CD14-positive monocyte (primary cell): ENCODE measurements around the gene TOMM5. TPM values are rescaled to one million over a fixed set of nuclear protein-coding genes. Genes with fewer than 3 reads are reported as not detected.

Source experiments
- DNase-seq, 3 donors: peaks; one replicate each; pipeline ENCODE4 v3.0.0-alpha.2; 2011 to 2022
- H2AFZ ChIP-seq: 2 replicates; pipeline ENCODE4 v1.6.0; 2012; ENCODE audit warnings: mild to moderate bottlenecking, low read depth, low read length, inconsistent platforms; ENCODE audit not compliant: insufficient read depth, poor library complexity, severe bottlenecking
- H3K27ac ChIP-seq, 2 donors: 1 replicate in 1 of 2; 2 replicates in 1 of 2; pipeline ENCODE4 v1.5.1; 2012 to 2013; ENCODE audit warnings: low read length in 2 of 2, control low read depth in 1 of 2, inconsistent platforms in 1 of 2, low read depth in 1 of 2, mild to moderate bottlenecking in 1 of 2
- H3K27me3 ChIP-seq, 2 donors: one replicate each; pipeline versions ENCODE4 v1.6.0 to v1.6.1; 2011 to 2013; ENCODE audit warnings: low read length in 2 of 2; ENCODE audit not compliant: control insufficient read depth in 2 of 2, insufficient read depth in 2 of 2
- H3K36me3 ChIP-seq, 2 donors: replicated peaks in 1 of 2; 1 replicate in 1 of 2; 2 replicates in 1 of 2; pipeline versions ENCODE4 v1.5.1 to v1.6.1; 2012 to 2013; ENCODE audit warnings: low read length in 2 of 2, control low read depth in 1 of 2, inconsistent platforms in 1 of 2, mild to moderate bottlenecking in 1 of 2; ENCODE audit not compliant: insufficient read depth in 2 of 2, control insufficient read depth in 1 of 2
- H3K4me1 ChIP-seq, 2 donors: 1 replicate in 1 of 2; 2 replicates in 1 of 2; pipeline versions ENCODE4 v1.5.1 to v1.6.1; 2012 to 2013; ENCODE audit warnings: low read length in 2 of 2, control low read depth in 1 of 2, inconsistent platforms in 1 of 2, mild to moderate bottlenecking in 1 of 2, moderate library complexity in 1 of 2; ENCODE audit not compliant: insufficient read depth in 2 of 2, control insufficient read depth in 1 of 2
- H3K4me2 ChIP-seq: replicated peaks from 2 replicates; pipeline ENCODE3; 2012; ENCODE audit warnings: low read length, moderate library complexity, mild to moderate bottlenecking; ENCODE audit not compliant: poor library complexity, severe bottlenecking; ENCODE audit errors: extremely low read depth
- H3K4me3 ChIP-seq, 3 experiments: fragments of 200-600 bp in 1 of 3; sonication (generic) in 1 of 3; replicated peaks in 1 of 3; 1 replicate in 2 of 3; 2 replicates in 1 of 3; pipeline ENCODE4 v1.5.1; 2011 to 2013; ENCODE audit warnings: low read length in 3 of 3, mild to moderate bottlenecking in 3 of 3, control low read depth in 2 of 3, low read depth in 2 of 3, inconsistent platforms in 1 of 3, moderate library complexity in 1 of 3
- H3K79me2 ChIP-seq: 2 replicates; pipeline ENCODE4 v1.6.0; 2012; ENCODE audit warnings: mild to moderate bottlenecking, control low read depth, inconsistent platforms, low read length, moderate library complexity; ENCODE audit not compliant: insufficient read depth
- H3K9ac ChIP-seq: 2 replicates; pipeline ENCODE4 v1.6.0; 2017; ENCODE audit warnings: low read length, mild to moderate bottlenecking; ENCODE audit not compliant: insufficient read depth, poor library complexity, severe bottlenecking
- H3K9me3 ChIP-seq, 2 donors: replicated peaks in 1 of 2; 1 replicate in 1 of 2; 2 replicates in 1 of 2; pipeline versions ENCODE4 v1.5.1 to v1.6.1; 2012 to 2013; ENCODE audit warnings: low read length in 2 of 2, control low read depth in 1 of 2; ENCODE audit not compliant: control insufficient read depth in 1 of 2, insufficient read depth in 1 of 2
- H4K20me1 ChIP-seq: 2 replicates; pipeline ENCODE4 v1.6.0; 2012; ENCODE audit warnings: mild to moderate bottlenecking, low read length, control low read depth, moderate library complexity; ENCODE audit not compliant: insufficient read depth
- H3K27ac Mint-ChIP-seq, 7 donors: one replicate each; pipeline ENCODE4 v1.8.0; 2020; ENCODE audit warnings: mild to moderate bottlenecking in 7 of 7, mixed read lengths in 7 of 7, moderate library complexity in 6 of 7, inconsistent platforms in 2 of 7
- H3K27me3 Mint-ChIP-seq, 3 donors: one replicate each; pipeline ENCODE4 v1.8.0; 2021 to 2022; ENCODE audit warnings: low read depth in 3 of 3, mild to moderate bottlenecking in 3 of 3, mixed read lengths in 3 of 3, moderate library complexity in 3 of 3, inconsistent platforms in 1 of 3
- H3K36me3 Mint-ChIP-seq, 2 donors: one replicate each; pipeline ENCODE4 v1.8.0; 2020; ENCODE audit warnings: mixed read lengths in 2 of 2, inconsistent platforms in 1 of 2, mild to moderate bottlenecking in 1 of 2
- H3K4me1 Mint-ChIP-seq: one replicate; pipeline ENCODE4 v1.8.0; 2020; ENCODE audit warnings: mild to moderate bottlenecking, mixed read lengths
- H3K4me3 Mint-ChIP-seq, 2 donors: one replicate each; pipeline ENCODE4 v1.8.0; 2020; ENCODE audit warnings: mild to moderate bottlenecking in 2 of 2, mixed read lengths in 2 of 2, moderate library complexity in 1 of 2
- H3K9me3 Mint-ChIP-seq, 7 donors: one replicate each; pipeline ENCODE4 v1.8.0; 2020 to 2022; ENCODE audit warnings: mixed read lengths in 7 of 7, mild to moderate bottlenecking in 6 of 7, moderate library complexity in 6 of 7, inconsistent platforms in 2 of 7
- CTCF ChIP-seq: fragments of 200-600 bp; IDR thresholded peaks from one replicate; pipeline ENCODE4 v1.8.0; 2022; ENCODE audit warnings: antibody characterized with exemption, mild to moderate bottlenecking
- WGBS: methylation state at CpG from one replicate; pipeline ENCODE4 v1.1.5; 2013; ENCODE audit warnings: missing lambda C conversion rate; ENCODE audit not compliant: insufficient coverage; 5-methylcytosine and 5-hydroxymethylcytosine counted together
- intact Hi-C, 2 donors: fragments of 100-400 bp; cut with micrococcal nuclease; formaldehyde crosslinking; loops; one replicate each; pipeline versions ENCODE4 v1.15.0 to v1.15.1; 2023
- polyA plus RNA-seq, 3 donors: library from polyadenylated mRNA; depleted of rRNA in 1 of 3; unstranded in 2 of 3; stranded (reverse) in 1 of 3; fragments of 300-500 nt in 2 of 3; fragments of >200 nt in 1 of 3; fragmentation: Illumina TruSeq in 2 of 3; gene quantifications; 1 replicate in 2 of 3; 2 replicates in 1 of 3; pipeline ENCODE4 v1.2.3, GENCODE V29; 2012 to 2021

TOMM5 gene
- polyA plus RNA-seq, 3 donors, result 35.0 to 117 (median 112) TPM

DNA sequence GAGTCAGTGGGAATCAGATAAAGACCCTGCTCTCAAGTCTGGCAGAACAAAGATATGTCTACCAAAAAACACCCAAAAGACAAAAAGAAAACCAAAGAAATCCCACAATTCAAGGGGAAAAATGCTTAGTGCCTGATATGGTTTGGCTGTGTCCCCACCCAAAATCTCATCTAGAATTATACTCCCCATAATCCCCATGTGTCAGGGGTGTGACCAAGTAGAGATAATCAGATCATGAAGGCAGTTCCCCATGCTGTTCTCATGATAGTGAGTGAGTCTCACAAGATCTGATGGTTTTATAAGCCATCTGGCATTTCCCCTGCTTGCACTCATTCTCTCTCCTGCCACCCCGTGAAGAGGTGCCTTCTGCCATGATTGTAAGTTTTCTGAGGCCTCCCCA is 29.6 kb downstream of the TOMM5 start:
- no CpG with 5 or more reads among the region's 1 CpG for WGBS
- Mint-ChIP-seq H3K9me3 (peaks cover 5 to 16% (median 14%) of the 10 kb centered on the region in 7 donors), H3K4me1 (no peaks in the 10 kb centered on the region), H3K27me3 (peaks cover 0 to 3% (median 0%) of the 10 kb centered on the region in 3 donors), H3K36me3 (peaks cover 0 to 4% of the 10 kb centered on the region in 2 donors), H3K4me3 (no peak overlapping the region), H3K27ac (no peak overlapping the region)
- H3K27ac ChIP-seq, result no peak overlapping the region
- H4K20me1 ChIP-seq, result no peaks in the 10 kb centered on the region
- peaks cover 9 to 13% of the 10 kb centered on the region in 2 donors for H3K9me3 ChIP-seq
- no peaks in the 10 kb centered on the region for H3K27me3 ChIP-seq
- no peak for DNase-seq
- intact Hi-C loops, result no loop called here
- H3K9ac ChIP-seq, result no peak overlapping the region
- TF ChIP-seq CTCF, result no peak
- no peaks in the 10 kb centered on the region for H3K36me3 ChIP-seq
- H3K79me2 ChIP-seq, result no peaks in the 10 kb centered on the region
- H2AFZ ChIP-seq, result no peak overlapping the region
- H3K4me1 ChIP-seq, result no peaks in the 10 kb centered on the region
- no peak overlapping the region for H3K4me3 ChIP-seq
- H3K4me2 ChIP-seq, result no peak overlapping the region

DNA sequence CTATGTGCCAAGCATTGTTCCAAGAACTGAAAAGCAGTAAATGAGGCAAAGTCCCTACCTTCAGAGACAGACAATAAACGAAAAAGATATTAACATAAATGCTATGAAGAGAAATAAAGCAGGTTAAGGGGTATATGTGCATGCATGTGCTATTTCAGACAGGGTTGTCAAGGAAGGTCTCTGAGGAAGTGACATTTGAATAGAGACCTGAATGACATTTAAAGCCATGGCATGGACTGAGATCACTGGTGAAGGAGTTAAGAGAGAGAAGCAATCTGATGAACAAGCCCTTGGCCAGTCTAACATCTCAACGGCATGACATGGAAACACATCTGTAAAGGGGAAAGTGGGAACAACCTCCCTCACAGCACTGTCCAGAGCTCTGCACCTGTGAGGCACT is 30.7 kb downstream of the TOMM5 start:
- no peak overlapping the region for H3K4me3 Mint-ChIP-seq

More for the DNA sequence above, 30.7 kb downstream of the TOMM5 start:
- Mint-ChIP-seq H3K27ac (no peak overlapping the region), H3K9me3 (peaks cover 5 to 16% (median 14%) of the 10 kb centered on the region in 7 donors), H3K4me1 (no peaks in the 10 kb centered on the region), H3K36me3 (peaks cover 0 to 4% of the 10 kb centered on the region in 2 donors), H3K27me3 (peaks cover 0 to 3% (median 0%) of the 10 kb centered on the region in 3 donors)
- no peaks in the 10 kb centered on the region for H3K36me3 ChIP-seq
- H2AFZ ChIP-seq, result no peak overlapping the region
- no peak overlapping the region for H3K9ac ChIP-seq
- no peak for TF ChIP-seq CTCF
- H3K27ac ChIP-seq, result no peak overlapping the region
- H3K4me3 ChIP-seq, result no peak overlapping the region
- peaks cover 9 to 13% of the 10 kb centered on the region in 2 donors for H3K9me3 ChIP-seq
- no peaks in the 10 kb centered on the region for H3K27me3 ChIP-seq
- no peaks in the 10 kb centered on the region for H3K79me2 ChIP-seq
- no peak for DNase-seq
- H4K20me1 ChIP-seq, result no peaks in the 10 kb centered on the region
- no peaks in the 10 kb centered on the region for H3K4me1 ChIP-seq
- no peak overlapping the region for H3K4me2 ChIP-seq
- no CpG with 5 or more reads among the region's 2 CpGs for WGBS
- intact Hi-C loops, result no loop called here
